SK-N-MC (cell line): ENCODE measurements around the gene RHAG.
A peak's percentile ranks its signal among the peaks of the same experiment; 100 is the strongest.
"Not testable (repeated sequence)": the region's sequence is repeated elsewhere in the genome, so short reads cannot be mapped to it uniquely, and the experiment has no call there.

Source experiments
- DNase-seq: peaks from one replicate; pipeline ENCODE4 v3.0.0-alpha.2; 2011; ENCODE audit warnings: low read depth, low spot score
- H3K27ac ChIP-seq: fragments of 200-600 bp; sonication (generic); 2 replicates; pipeline ENCODE4 v1.5.1; 2016; ENCODE audit warnings: mixed run types
- H3K36me3 ChIP-seq: fragments of 200-600 bp; sonication (generic); 2 replicates; pipeline ENCODE4 v1.6.1; 2017; ENCODE audit warnings: antibody characterized with exemption, low read length, mixed read lengths; ENCODE audit not compliant: insufficient read depth
- H3K4me3 ChIP-seq: fragments of 200-600 bp; sonication (generic); 2 replicates; pipeline ENCODE4 v1.5.1; 2016
- H3K9ac ChIP-seq: fragments of 200-600 bp; sonication (generic); 2 replicates; pipeline ENCODE4 v1.8.0; 2017; ENCODE audit warnings: mixed run types, mixed read lengths; ENCODE audit not compliant: insufficient read length
- H3K9me3 ChIP-seq: fragments of 200-600 bp; sonication (generic); 2 replicates; pipeline ENCODE4 v1.6.1; 2017; ENCODE audit warnings: low read depth, mild to moderate bottlenecking, antibody characterized with exemption, low read length, moderate library complexity, mixed read lengths
- EZH2 ChIP-seq: fragments of 200-600 bp; sonication (generic); IDR thresholded peaks from one replicate; pipeline ENCODE4 v1.6.1; 2017; ENCODE audit warnings: antibody characterized with exemption
- FOXP2 ChIP-seq: optimal IDR thresholded peaks from 2 replicates; pipeline ENCODE3; 2011; ENCODE audit warnings: mild to moderate bottlenecking, moderate library complexity; ENCODE audit not compliant: insufficient read depth; ENCODE audit errors: extremely low read length, control extremely low read depth
- POLR2AphosphoS5 ChIP-seq: IDR thresholded peaks from 2 replicates; pipeline ENCODE4 v1.6.1; 2012; ENCODE audit warnings: mild to moderate bottlenecking, low read depth, low read length, borderline replicate concordance

RHAG gene

GRCh38 chr6:49636713-49637349, at the start of gene RHAG:
TSS of gene RHAG (minus strand) at chr6:49636839. CDS start at chr6:49636812, 27 bp downstream.
- Histone ChIP-seq H3K9ac (no peak within 1 kb of the TSS), H3K4me3 (no peak within 1 kb of the TSS), H3K27ac (no peak within 1 kb of the TSS), H3K36me3 (no peaks in the 10 kb centered on the region), H3K9me3 (no peaks in the 10 kb centered on the region)
- DNase-seq: no peak
- TF ChIP-seq FOXP2 (no peak), EZH2 (no peak), POLR2AphosphoS5 (no peak)

GRCh38 chr6:49676671-49677281, 40.1 kb upstream of the RHAG start:
- Histone ChIP-seq H3K9me3 (no peaks in the 10 kb centered on the region), H3K4me3 (no peak overlapping the region), H3K27ac (no peak overlapping the region), H3K9ac (no peak overlapping the region), H3K36me3 (no peaks in the 10 kb centered on the region)
- DNase-seq: no peak
- TF ChIP-seq EZH2: no peak
- no peak for TF ChIP-seq POLR2AphosphoS5
- no peak for TF ChIP-seq FOXP2

DNA sequence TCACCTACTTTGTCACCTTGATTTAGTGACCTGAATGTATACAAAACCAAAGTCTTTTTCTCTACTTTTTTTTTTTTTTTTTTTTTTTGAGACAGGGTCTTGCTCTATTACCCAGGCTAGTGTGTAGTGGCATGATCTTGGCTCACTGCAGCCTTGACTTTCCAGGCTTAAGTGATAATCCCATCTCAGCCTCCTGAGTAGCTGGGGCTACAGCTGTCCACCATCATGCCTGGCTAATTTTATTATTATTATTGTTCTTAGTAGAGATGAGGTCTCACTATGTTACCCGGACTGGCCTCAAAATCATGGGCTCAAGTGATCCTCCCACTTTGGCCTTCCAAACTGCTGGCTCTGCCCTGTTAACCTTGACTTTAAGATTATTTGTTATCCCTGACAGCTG, 39.2 kb upstream of the RHAG start:
- no peak for DNase-seq
- no peaks in the 10 kb centered on the region for H3K9me3 ChIP-seq
- H3K27ac ChIP-seq: no peak overlapping the region
- H3K9ac ChIP-seq: no peak overlapping the region
- TF ChIP-seq EZH2 (no peak), POLR2AphosphoS5 (no peak), FOXP2 (no peak)
- H3K36me3 ChIP-seq: no peaks in the 10 kb centered on the region
- H3K4me3 ChIP-seq: no peak overlapping the region

- DNase-seq: peak; percentile 18
- Histone ChIP-seq H3K9ac (no peak overlapping the region), H3K36me3 (no peaks in the 10 kb centered on the region), H3K4me3 (peak overlapping the region; percentile 5; the same call in 1 of the 2 replicates), H3K9me3 (no peaks in the 10 kb centered on the region), H3K27ac (peak overlapping the region; percentile 77)
- TF ChIP-seq EZH2: no peak
- no peak for TF ChIP-seq POLR2AphosphoS5
- no peak for TF ChIP-seq FOXP2
Observed at GRCh38 chr6:49668083-49668511, 31.5 kb upstream of the RHAG start.

GRCh38 chr6:49666930-49667757, 30.5 kb upstream of the RHAG start:
- Histone ChIP-seq H3K9me3 (no peaks in the 10 kb centered on the region), H3K36me3 (no peaks in the 10 kb centered on the region), H3K27ac (peak overlapping the region; percentile 27; the same call in 1 of the 2 replicates), H3K9ac (no peak overlapping the region), H3K4me3 (no peak overlapping the region)
- no peak for DNase-seq
- TF ChIP-seq POLR2AphosphoS5 (no peak), FOXP2 (no peak), EZH2 (no peak)

DNA sequence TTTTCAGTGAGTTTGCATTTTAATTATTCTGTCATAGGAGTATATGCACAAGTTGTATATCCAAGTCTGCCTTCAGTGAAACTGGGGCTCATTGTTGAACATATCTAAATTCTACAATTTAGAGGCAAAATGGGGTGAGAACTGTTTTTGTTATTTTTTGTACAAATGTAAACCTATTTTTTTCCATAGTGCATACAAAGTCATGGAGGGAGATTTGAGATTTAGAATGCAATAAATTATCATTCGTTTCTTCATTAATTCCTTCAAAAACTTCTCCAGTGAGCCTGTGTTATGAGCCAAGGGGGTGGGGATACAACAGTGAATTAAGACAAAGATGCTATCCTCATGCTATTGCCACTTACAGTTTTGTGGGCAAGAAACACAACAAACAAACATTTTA, 29.8 kb upstream of the RHAG start:
- no peaks in the 10 kb centered on the region for H3K36me3 ChIP-seq
- no peak for DNase-seq
- H3K4me3 ChIP-seq: no peak overlapping the region
- H3K9me3 ChIP-seq: no peaks in the 10 kb centered on the region
- TF ChIP-seq FOXP2 (no peak), POLR2AphosphoS5 (no peak), EZH2 (no peak)
- no peak overlapping the region for H3K27ac ChIP-seq
- H3K9ac ChIP-seq: no peak overlapping the region

GRCh38 chr6:49664817-49665216, 28.2 kb upstream of the RHAG start:
- Histone ChIP-seq H3K9ac (no peak overlapping the region), H3K4me3 (no peak overlapping the region), H3K9me3 (no peaks in the 10 kb centered on the region), H3K36me3 (no peaks in the 10 kb centered on the region), H3K27ac (no peak overlapping the region)
- no peak for DNase-seq
- TF ChIP-seq POLR2AphosphoS5: no peak
- TF ChIP-seq EZH2: no peak
- TF ChIP-seq FOXP2: no peak

- H3K9ac ChIP-seq, H3K27ac ChIP-seq, H3K4me3 ChIP-seq, H3K36me3 ChIP-seq, H3K9me3 ChIP-seq, DNase-seq: not testable (repeated sequence)
Observed at GRCh38 chr6:49664054-49664453, 27.4 kb upstream of the RHAG start.

DNA sequence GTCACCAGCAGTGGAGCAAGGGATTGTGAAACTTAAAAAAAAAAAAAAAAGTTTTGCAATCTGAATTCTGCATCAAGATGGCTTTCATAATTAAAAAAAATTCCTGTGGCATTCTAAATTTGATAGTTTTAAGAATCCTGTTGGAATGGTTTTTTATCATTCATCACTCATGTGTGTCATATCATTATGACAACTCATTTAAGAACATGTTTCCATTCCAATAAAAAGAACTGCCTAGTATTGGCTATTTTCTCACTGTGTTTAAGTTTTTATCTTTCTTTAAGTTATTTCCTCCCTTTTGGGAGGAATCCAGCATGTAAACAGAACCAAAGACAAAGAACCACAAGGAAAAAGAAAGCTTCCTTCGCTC, 26.2 kb upstream of the RHAG start:
- Histone ChIP-seq H3K27ac (peak overlapping the region; percentile 56), H3K9me3 (no peaks in the 10 kb centered on the region), H3K36me3 (no peaks in the 10 kb centered on the region), H3K4me3 (no peak overlapping the region), H3K9ac (no peak overlapping the region)
- TF ChIP-seq POLR2AphosphoS5 (no peak), EZH2 (no peak), FOXP2 (no peak)
- no peak for DNase-seq
